Duodenal mucosa (tissue), 2 donors: ENCODE data around the gene ROGDI.

ENCODE experiments used
- H3K27ac ChIP-seq: one replicate; pipeline ENCODE4 v1.7.0; 2013; ENCODE audit warnings: low read depth, low read length
- H3K27me3 ChIP-seq, 2 donors: one replicate each; pipeline ENCODE4 v1.7.0; 2013; ENCODE audit warnings: low read length in 2 of 2, control low read depth in 1 of 2; ENCODE audit not compliant: insufficient read depth in 2 of 2, control insufficient read depth in 1 of 2
- H3K36me3 ChIP-seq, 2 donors: one replicate each; pipeline ENCODE4 v1.7.0; 2013; ENCODE audit warnings: low read length in 2 of 2, control low read depth in 1 of 2; ENCODE audit not compliant: insufficient read depth in 2 of 2, control insufficient read depth in 1 of 2
- H3K4me1 ChIP-seq, 2 donors: one replicate each; pipeline ENCODE4 v1.7.0; 2013; ENCODE audit warnings: low read length in 2 of 2, control low read depth in 1 of 2; ENCODE audit not compliant: insufficient read depth in 2 of 2, control insufficient read depth in 1 of 2
- H3K4me3 ChIP-seq, 2 donors: one replicate each; pipeline ENCODE4 v1.7.0; 2013; ENCODE audit warnings: low read length in 2 of 2, low read depth in 1 of 2
- H3K9ac ChIP-seq, 2 donors: one replicate each; pipeline ENCODE4 v1.7.0; 2013; ENCODE audit warnings: low read length in 2 of 2, low read depth in 1 of 2
- H3K9me3 ChIP-seq, 2 donors: one replicate each; pipeline ENCODE4 v1.7.0; 2013; ENCODE audit warnings: low read length in 2 of 2, control low read depth in 1 of 2; ENCODE audit not compliant: control insufficient read depth in 1 of 2

Gene ROGDI

GRCh38 chr16:4752351-4753100, 49.9 kb downstream of the ROGDI start:
- H3K4me3 ChIP-seq = no peak overlapping the region
- H3K27me3 ChIP-seq = no peaks in the 10 kb centered on the region
- H3K9ac ChIP-seq = no peak overlapping the region
- peaks cover 0 to 4% of the 10 kb centered on the region in 2 donors for H3K9me3 ChIP-seq
- H3K36me3 ChIP-seq = peaks cover 25 to 48% of the 10 kb centered on the region in 2 donors
- H3K27ac ChIP-seq = no peak overlapping the region
- H3K4me1 ChIP-seq = no peaks in the 10 kb centered on the region

- Histone ChIP-seq H3K9me3 (peaks cover 0 to 3% of the 10 kb centered on the region in 2 donors), H3K4me3 (no peak overlapping the region), H3K27ac (no peak overlapping the region), H3K9ac (no peak overlapping the region), H3K36me3 (peaks cover 24 to 47% of the 10 kb centered on the region in 2 donors), H3K27me3 (no peaks in the 10 kb centered on the region), H3K4me1 (no peaks in the 10 kb centered on the region)
These were observed 51.5 kb downstream of the ROGDI start for GRCh38 chr16:4750896-4751295.

GRCh38 chr16:4749700-4750257, 52.7 kb downstream of the ROGDI start:
- Histone ChIP-seq H3K9me3 (no peaks in the 10 kb centered on the region), H3K4me1 (no peaks in the 10 kb centered on the region), H3K36me3 (peaks cover 17 to 38% of the 10 kb centered on the region in 2 donors), H3K9ac (no peak overlapping the region), H3K27me3 (no peaks in the 10 kb centered on the region), H3K4me3 (no peak overlapping the region), H3K27ac (no peak overlapping the region)

- Histone ChIP-seq H3K36me3 (peaks cover 13 to 32% of the 10 kb centered on the region in 2 donors), H3K4me3 (no peak overlapping the region), H3K27ac (no peak overlapping the region), H3K4me1 (no peaks in the 10 kb centered on the region), H3K9me3 (no peaks in the 10 kb centered on the region), H3K27me3 (no peaks in the 10 kb centered on the region), H3K9ac (no peak overlapping the region)
These were observed 53.6 kb downstream of the ROGDI start for GRCh38 chr16:4748682-4749411.

DNA sequence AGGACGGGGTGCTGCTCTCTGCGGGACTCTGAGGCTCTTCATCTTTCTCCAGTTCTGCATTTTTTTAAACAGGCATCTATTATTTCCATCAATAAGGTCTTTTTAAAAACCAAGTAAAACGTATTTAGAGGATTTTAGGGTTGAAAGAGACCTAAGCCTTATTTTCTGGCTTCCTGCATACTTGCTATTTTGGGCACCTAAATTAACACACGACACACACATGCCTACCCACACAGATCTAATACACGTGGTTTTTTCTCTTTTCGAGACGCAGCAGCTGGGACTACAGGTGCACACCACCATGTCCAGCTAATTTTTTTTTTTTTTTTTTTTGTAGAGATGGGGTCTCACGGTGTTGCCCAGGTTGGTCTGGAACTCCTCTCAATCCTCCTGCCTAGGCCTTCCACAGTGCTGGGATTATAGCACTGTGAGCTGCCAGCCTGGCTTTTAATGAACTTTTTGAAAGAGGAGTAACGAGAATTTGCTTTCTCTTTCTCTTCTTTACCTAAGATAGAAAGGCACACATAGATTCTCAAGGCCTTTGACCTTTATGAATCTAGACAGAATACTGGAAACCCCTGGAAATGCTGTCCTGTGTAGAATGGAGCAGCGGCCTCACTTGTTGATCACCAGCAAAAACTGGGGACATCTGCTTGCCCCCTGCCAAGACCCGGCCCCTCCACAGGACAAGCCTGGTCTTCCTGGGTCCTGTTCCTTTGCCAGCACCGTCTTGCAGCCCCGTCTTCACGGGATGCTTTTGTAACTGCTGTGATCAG, 54.3 kb downstream of the ROGDI start:
- Histone ChIP-seq H3K4me3 (no peak overlapping the region), H3K27me3 (no peaks in the 10 kb centered on the region), H3K27ac (no peak overlapping the region), H3K4me1 (peaks cover 3% of the 10 kb centered on the region in 2 donors), H3K36me3 (peaks cover 8 to 24% of the 10 kb centered on the region in 2 donors), H3K9ac (no peak overlapping the region), H3K9me3 (no peaks in the 10 kb centered on the region)

DNA sequence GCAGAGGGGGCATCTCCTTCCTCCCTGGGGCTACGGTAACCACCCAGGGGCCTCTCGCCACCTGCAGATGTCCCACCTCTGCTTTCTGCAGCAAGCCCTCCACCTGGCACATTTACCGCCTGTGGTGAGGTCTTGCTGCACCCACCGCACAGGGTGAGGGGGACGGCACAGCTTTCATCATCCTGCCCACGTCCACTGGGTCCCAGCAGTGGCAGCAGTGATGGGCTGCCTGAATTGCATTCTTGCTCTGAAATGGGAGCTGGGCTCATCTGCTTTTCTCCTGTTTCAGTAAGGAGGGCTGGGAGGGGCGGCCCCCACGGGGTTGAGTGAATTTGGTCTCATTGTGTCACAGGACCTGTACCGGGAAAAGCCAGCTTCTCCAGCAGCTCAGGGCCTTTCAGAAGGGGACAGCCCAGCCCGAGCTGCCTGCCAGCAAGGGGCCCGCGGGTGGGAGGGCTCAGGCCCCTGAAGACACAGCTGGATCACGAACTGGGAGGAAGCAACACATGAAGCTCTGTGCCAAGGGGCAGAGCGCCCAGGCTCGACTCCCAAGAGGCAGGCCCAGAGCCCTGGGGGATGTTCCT, 55.4 kb downstream of the ROGDI start:
- Histone ChIP-seq H3K4me3 (no peak overlapping the region), H3K4me1 (peaks cover 6 to 7% of the 10 kb centered on the region in 2 donors), H3K27me3 (no peaks in the 10 kb centered on the region), H3K27ac (no peak overlapping the region), H3K36me3 (peaks cover 5 to 14% of the 10 kb centered on the region in 2 donors), H3K9ac (no peak overlapping the region), H3K9me3 (no peaks in the 10 kb centered on the region)
